ENCODE data around the gene FLRT1. TPM values are rescaled to one million over a fixed set of nuclear protein-coding genes. Genes with fewer than 3 reads are reported as not detected.

FLRT1 gene
- total RNA-seq, 2 donors from 2014 or later = not detected

DNA sequence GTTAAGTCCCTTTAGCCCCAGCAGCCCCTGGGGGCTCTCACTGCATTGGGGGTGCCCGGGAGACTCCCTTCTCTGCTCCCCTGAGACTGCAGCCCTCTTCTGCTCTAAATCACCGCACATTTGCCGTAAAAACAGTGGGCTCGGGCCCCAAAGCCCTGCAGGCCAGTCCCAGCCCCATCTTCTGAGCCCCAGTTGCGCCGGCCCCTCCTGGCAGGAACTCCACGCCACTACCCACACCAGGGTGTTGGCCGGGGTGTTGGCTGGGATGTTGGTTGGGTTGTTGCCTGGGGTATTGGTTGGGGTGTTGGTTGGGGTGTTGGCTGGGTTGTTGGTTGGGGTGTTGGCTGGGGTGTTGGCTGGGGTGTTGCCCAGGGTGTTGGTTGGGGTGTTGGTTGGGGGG is 26.0 kb upstream of the FLRT1 start:
- Mint-ChIP-seq H3K36me3 (ENCODE audit: low read depth) (peaks cover 9% of the 10 kb centered on the region), H3K27ac (no peak overlapping the region), H3K27me3 (peaks cover 31% of the 10 kb centered on the region), H3K4me3 (no peak overlapping the region), H3K4me1 (peaks cover 12% of the 10 kb centered on the region)
- H3K9me3 ChIP-seq (ENCODE audit: control insufficient read depth, low read length, poor library complexity, severe bottlenecking) = no peaks in the 10 kb centered on the region
- ATAC-seq = no peak
- DNase-seq = no peak

DNA sequence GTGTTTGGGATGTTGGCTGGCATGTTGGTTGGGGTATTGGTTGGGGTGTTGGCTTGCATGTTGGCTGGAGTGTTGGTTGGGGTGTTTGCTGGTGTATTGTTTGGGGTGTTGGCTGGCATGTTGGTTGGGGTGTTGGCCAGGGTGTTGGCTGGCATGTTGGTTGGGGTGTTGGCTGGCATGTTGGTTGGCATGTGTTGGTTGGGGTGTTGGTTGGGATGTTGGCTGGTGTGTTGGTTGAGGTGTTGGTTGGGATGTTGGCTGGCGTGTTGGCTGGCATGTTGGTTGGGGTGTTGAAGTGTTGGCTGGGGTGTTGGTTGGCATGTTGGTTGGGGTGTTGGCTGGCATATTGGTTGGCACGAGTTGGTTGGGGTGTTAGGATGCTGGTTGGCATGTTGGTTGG is 24.9 kb upstream of the FLRT1 start:
- Mint-ChIP-seq H3K36me3 (ENCODE audit: low read depth) (peaks cover 9% of the 10 kb centered on the region), H3K4me1 (peaks cover 12% of the 10 kb centered on the region), H3K27me3 (peaks cover 31% of the 10 kb centered on the region), H3K4me3 (no peak overlapping the region), H3K27ac (no peak overlapping the region)
- DNase-seq (no peak), ATAC-seq (no peak)
- no peaks in the 10 kb centered on the region for H3K9me3 ChIP-seq (ENCODE audit: control insufficient read depth, low read length, poor library complexity, severe bottlenecking)

DNA sequence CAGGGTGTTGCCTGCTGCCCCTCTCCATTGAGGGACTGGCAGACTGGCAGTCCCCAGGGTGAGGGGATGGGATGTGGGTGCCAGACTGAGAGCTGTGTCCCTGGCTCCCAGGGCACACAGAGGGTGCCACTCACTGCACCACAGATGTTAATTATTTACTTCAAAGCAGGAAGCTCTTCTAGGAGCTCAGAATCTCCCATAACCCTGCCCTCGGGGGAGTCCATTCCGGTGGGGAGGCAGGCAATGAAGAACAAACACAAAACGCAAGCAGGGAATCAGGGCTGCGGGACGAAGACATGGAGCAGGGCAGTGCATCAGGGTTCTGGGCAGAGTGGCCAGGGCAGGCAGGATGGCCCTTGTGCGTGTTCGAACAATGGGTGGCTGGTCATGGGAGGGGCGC is 24.4 kb upstream of the FLRT1 start:
- peaks cover 12% of the 10 kb centered on the region for H3K4me1 Mint-ChIP-seq
- no peak overlapping the region for H3K4me3 Mint-ChIP-seq
- ATAC-seq (no peak), DNase-seq (no peak)
- peaks cover 9% of the 10 kb centered on the region for H3K36me3 Mint-ChIP-seq (ENCODE audit: low read depth)
- H3K27me3 Mint-ChIP-seq = peaks cover 27% of the 10 kb centered on the region
- H3K9me3 ChIP-seq (ENCODE audit: control insufficient read depth, low read length, poor library complexity, severe bottlenecking) = no peaks in the 10 kb centered on the region
- no peak overlapping the region for H3K27ac Mint-ChIP-seq

DNA sequence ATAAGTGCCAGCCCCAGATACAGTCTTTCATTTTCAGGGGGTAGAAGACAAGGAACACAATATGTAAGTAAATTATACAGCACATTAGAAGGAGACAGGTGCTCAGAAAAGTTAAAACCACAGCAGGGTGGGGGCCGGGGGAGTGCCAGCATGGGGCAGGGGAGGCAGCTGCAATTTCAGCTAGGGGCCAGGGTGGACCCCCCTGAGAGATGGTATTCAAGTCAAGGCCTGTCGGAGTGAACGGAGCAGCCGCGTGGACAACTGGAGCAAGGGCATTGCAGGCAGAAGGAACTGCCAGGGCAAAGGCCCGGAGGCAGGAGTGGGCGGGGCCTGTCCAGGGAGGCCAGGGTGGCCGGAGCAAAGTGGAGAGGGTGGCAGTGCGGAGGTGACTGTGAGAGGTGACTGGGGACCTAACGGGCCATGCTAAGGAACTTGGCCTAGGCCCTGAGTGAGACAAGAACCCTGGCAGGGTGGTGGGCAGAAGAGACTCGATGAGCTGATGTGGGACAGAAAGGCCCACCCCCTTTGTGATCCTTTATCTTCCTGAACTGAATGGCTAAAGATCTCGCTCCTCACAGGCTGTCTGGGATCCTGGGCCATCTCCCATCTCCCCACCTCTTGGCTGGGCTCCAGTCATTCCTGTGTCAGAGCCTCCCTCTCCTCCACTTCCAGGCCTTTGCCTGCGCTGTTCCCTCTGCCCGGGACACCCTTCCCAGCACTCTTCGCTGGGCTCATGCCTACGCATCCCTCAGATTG is 22.4 kb upstream of the FLRT1 start:
- Mint-ChIP-seq H3K27me3 (peaks cover 8% of the 10 kb centered on the region), H3K4me3 (no peak overlapping the region), H3K27ac (no peak overlapping the region), H3K36me3 (ENCODE audit: low read depth) (peaks cover 6% of the 10 kb centered on the region), H3K4me1 (no peaks in the 10 kb centered on the region)
- H3K9me3 ChIP-seq (ENCODE audit: control insufficient read depth, low read length, poor library complexity, severe bottlenecking) = no peaks in the 10 kb centered on the region
- DNase-seq = no peak
- ATAC-seq = no peak

GRCh38 chr11:64014356-64014755 is 21.4 kb upstream of the FLRT1 start:
- Mint-ChIP-seq H3K27ac (no peak overlapping the region), H3K27me3 (no peaks in the 10 kb centered on the region), H3K4me1 (no peaks in the 10 kb centered on the region), H3K36me3 (ENCODE audit: low read depth) (peaks cover 6% of the 10 kb centered on the region), H3K4me3 (no peak overlapping the region)
- no peaks in the 10 kb centered on the region for H3K9me3 ChIP-seq (ENCODE audit: control insufficient read depth, low read length, poor library complexity, severe bottlenecking)
- ATAC-seq = no peak
- no peak for DNase-seq

DNA sequence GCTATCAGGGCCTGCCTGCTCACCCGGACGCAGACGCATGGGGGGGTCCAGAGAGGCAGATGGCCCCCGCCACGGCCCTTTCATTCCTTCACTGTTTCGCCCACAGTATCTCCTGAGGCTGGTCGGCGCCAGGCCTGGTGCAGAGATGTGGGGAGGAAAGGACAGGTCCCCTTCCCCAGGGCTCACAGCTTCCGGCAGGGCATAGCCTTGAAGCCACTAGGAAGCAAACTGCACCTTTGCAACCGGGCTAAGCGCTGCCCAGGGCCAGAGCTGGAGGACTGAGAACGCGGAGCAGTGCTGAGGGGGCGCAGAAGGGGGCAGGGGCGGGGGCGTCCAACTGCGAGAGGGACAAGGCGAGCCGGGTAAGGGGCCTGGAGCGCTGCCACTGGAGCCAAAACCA is 20.2 kb upstream of the FLRT1 start:
- DNase-seq (no peak), ATAC-seq (no peak)
- H3K36me3 Mint-ChIP-seq (ENCODE audit: low read depth) = peaks cover 4% of the 10 kb centered on the region
- H3K4me1 Mint-ChIP-seq = no peaks in the 10 kb centered on the region
- H3K27me3 Mint-ChIP-seq = no peaks in the 10 kb centered on the region
- no peak overlapping the region for H3K4me3 Mint-ChIP-seq
- H3K27ac Mint-ChIP-seq = no peak overlapping the region
- H3K9me3 ChIP-seq (ENCODE audit: control insufficient read depth, low read length, poor library complexity, severe bottlenecking) = no peaks in the 10 kb centered on the region

GRCh38 chr11:64015935-64016845 is 19.5 kb upstream of the FLRT1 start:
- Mint-ChIP-seq H3K4me1 (no peaks in the 10 kb centered on the region), H3K27me3 (no peaks in the 10 kb centered on the region), H3K36me3 (ENCODE audit: low read depth) (peaks cover 2% of the 10 kb centered on the region), H3K4me3 (no peak overlapping the region), H3K27ac (no peak overlapping the region)
- ATAC-seq (no peak), DNase-seq (no peak)
- H3K9me3 ChIP-seq (ENCODE audit: control insufficient read depth, low read length, poor library complexity, severe bottlenecking) = no peaks in the 10 kb centered on the region

DNA sequence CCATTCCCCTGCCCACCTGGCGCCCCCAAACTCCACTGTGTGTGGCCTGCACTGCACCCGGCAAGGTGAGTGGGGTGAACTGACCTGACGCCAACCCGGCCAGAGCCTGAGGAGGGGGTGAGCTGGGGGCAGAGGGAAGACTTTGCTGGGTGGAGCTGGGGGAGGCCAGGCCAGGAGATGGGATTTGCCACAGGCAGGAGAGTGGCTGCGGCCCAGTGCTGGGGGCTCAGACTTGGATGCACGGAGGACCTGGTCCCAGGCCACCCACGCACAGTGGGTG is 17.8 kb upstream of the FLRT1 start:
- Mint-ChIP-seq H3K4me3 (no peak overlapping the region), H3K27me3 (no peaks in the 10 kb centered on the region), H3K27ac (no peak overlapping the region), H3K36me3 (ENCODE audit: low read depth) (no peaks in the 10 kb centered on the region), H3K4me1 (no peaks in the 10 kb centered on the region)
- ATAC-seq (no peak), DNase-seq (no peak)
- no peaks in the 10 kb centered on the region for H3K9me3 ChIP-seq (ENCODE audit: control insufficient read depth, low read length, poor library complexity, severe bottlenecking)

- H3K9me3 ChIP-seq (ENCODE audit: control insufficient read depth, low read length, poor library complexity, severe bottlenecking) = no peaks in the 10 kb centered on the region
- no peak overlapping the region for H3K27ac Mint-ChIP-seq
- H3K4me3 Mint-ChIP-seq = no peak overlapping the region
- ATAC-seq = no peak
- H3K4me1 Mint-ChIP-seq = no peaks in the 10 kb centered on the region
- no peaks in the 10 kb centered on the region for H3K36me3 Mint-ChIP-seq (ENCODE audit: low read depth)
- no peak for DNase-seq
- no peaks in the 10 kb centered on the region for H3K27me3 Mint-ChIP-seq
Measured at GRCh38 chr11:64018310-64018709, 17.4 kb upstream of the FLRT1 start.

DNA sequence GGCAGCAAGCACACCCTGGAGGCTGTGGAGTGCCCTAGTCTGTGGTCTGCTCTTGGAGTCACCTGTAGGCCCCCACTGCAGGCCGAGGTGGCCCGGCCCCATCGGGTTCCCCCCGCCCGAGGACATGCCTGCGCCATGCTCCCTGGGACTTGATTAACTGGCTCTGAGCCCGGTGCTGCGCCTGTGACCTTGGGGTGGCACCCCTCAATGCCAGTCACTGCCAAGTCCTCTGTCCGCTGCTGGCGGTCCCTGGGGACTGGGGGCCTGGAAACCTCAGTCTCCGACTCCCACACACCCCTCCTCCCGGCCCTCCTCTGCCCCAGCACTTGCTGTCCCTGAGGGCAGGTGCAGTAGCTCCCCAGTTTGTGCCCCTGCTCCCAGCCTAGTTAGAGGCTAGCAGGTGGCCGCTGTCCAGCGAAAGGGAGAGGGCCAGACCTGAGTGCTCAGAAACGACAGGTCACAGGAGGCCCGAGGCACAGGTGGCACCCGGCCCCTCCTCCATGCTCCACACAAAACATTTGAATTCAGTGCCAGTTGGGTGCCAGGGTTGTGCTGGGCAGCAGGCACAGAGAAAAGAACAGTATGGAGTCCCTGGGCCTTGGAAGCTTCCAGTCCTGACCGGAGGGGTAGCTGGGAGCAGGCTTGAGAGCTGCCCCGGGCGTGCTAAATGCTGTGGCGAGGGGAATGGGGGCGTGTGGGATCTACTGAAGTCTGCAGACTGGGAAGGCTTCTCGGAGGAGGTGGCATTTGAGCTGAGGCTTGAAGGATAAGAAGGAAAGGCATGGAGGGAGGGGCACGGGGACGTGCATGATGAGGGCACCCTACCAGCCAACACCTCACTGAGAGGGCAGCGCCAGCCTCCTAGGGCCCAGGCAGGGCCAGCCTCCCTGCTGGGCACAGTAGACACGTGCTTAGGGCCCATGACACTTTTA is 16.4 kb upstream of the FLRT1 start:
- Mint-ChIP-seq H3K4me3 (no peak overlapping the region), H3K27me3 (no peaks in the 10 kb centered on the region), H3K36me3 (ENCODE audit: low read depth) (no peaks in the 10 kb centered on the region), H3K4me1 (no peaks in the 10 kb centered on the region), H3K27ac (no peak overlapping the region)
- DNase-seq (no peak), ATAC-seq (no peak)
- no peaks in the 10 kb centered on the region for H3K9me3 ChIP-seq (ENCODE audit: control insufficient read depth, low read length, poor library complexity, severe bottlenecking)

- ATAC-seq = no peak
- H3K27me3 Mint-ChIP-seq = no peaks in the 10 kb centered on the region
Measured at GRCh38 chr11:64020976-64021756, 14.6 kb upstream of the FLRT1 start.

GRCh38 chr11:64021757-64022093 is 14.0 kb upstream of the FLRT1 start:
- Mint-ChIP-seq H3K4me1 (no peaks in the 10 kb centered on the region), H3K27ac (no peak overlapping the region), H3K36me3 (ENCODE audit: low read depth) (peaks cover 3% of the 10 kb centered on the region), H3K27me3 (peaks cover 4% of the 10 kb centered on the region), H3K4me3 (no peak overlapping the region)
- no peak for ATAC-seq
- DNase-seq = no peak
- H3K9me3 ChIP-seq (ENCODE audit: control insufficient read depth, low read length, poor library complexity, severe bottlenecking) = no peaks in the 10 kb centered on the region

More at GRCh38 chr11:64020976-64021756, 14.6 kb upstream of the FLRT1 start:
- Mint-ChIP-seq H3K36me3 (ENCODE audit: low read depth) (no peaks in the 10 kb centered on the region), H3K4me3 (no peak overlapping the region), H3K27ac (no peak overlapping the region), H3K4me1 (no peaks in the 10 kb centered on the region)
- DNase-seq = no peak
- H3K9me3 ChIP-seq (ENCODE audit: control insufficient read depth, low read length, poor library complexity, severe bottlenecking) = no peaks in the 10 kb centered on the region
